Stimulated activated naive B cell treated with anti-CD40 and anti-IgM and Interleukin-4, amounts not matched to agents 10 μg/mL and 1 μg/mL and 100 μg/mL, for 72 hours (primary cell): Measurements from ENCODE around the gene CREBBP.

ENCODE experiments used
- ATAC-seq, 2 donors: fragments of 150-1000 bp; cut with Tn5 transposase; replicated peaks; 2 replicates each; pipeline ENCODE4 v1.10.0; 2021; ENCODE audit warnings: moderate library complexity in 1 of 2
- DNase-seq: peaks from one replicate; pipeline ENCODE4 v3.0.0; 2021
- H3K27ac Mint-ChIP-seq: one replicate; pipeline ENCODE4 v1.8.0; 2022; ENCODE audit warnings: mild to moderate bottlenecking, mixed read lengths
- H3K27me3 Mint-ChIP-seq, 2 donors: one replicate each; pipeline ENCODE4 v1.8.0; 2022; ENCODE audit warnings: mixed read lengths in 2 of 2
- H3K36me3 Mint-ChIP-seq, 2 donors: one replicate each; pipeline ENCODE4 v1.8.0; 2022; ENCODE audit warnings: mixed read lengths in 2 of 2, mild to moderate bottlenecking in 1 of 2
- H3K4me1 Mint-ChIP-seq, 2 donors: one replicate each; pipeline ENCODE4 v1.8.0; 2022; ENCODE audit warnings: mixed read lengths in 2 of 2, mild to moderate bottlenecking in 1 of 2
- H3K4me3 Mint-ChIP-seq, 2 donors: one replicate each; pipeline ENCODE4 v1.8.0; 2022; ENCODE audit warnings: mild to moderate bottlenecking in 2 of 2, mixed read lengths in 2 of 2, moderate library complexity in 1 of 2
- H3K9me3 Mint-ChIP-seq, 2 donors: one replicate each; pipeline ENCODE4 v1.8.0; 2022; ENCODE audit warnings: mixed read lengths in 2 of 2, mild to moderate bottlenecking in 1 of 2

The CREBBP gene

GRCh38 chr16:3735541-3735940 lies 145.0 kb downstream of the CREBBP start:
- DNase-seq = no peak
- no peaks in the 10 kb centered on the region for H3K27me3 Mint-ChIP-seq
- H3K4me3 Mint-ChIP-seq = no peak overlapping the region
- peaks cover 5 to 16% of the 10 kb centered on the region in 2 donors for H3K4me1 Mint-ChIP-seq
- H3K36me3 Mint-ChIP-seq = peaks cover 64 to 86% of the 10 kb centered on the region in 2 donors
- no peak for ATAC-seq
- H3K27ac Mint-ChIP-seq = peak overlapping the region; percentile 44
- no peaks in the 10 kb centered on the region for H3K9me3 Mint-ChIP-seq

GRCh38 chr16:3734758-3735221 lies 145.7 kb downstream of the CREBBP start:
- ATAC-seq (no peak), DNase-seq (no peak)
- H3K9me3 Mint-ChIP-seq = no peaks in the 10 kb centered on the region
- no peaks in the 10 kb centered on the region for H3K27me3 Mint-ChIP-seq
- H3K4me1 Mint-ChIP-seq = peaks cover 5 to 16% of the 10 kb centered on the region in 2 donors
- H3K4me3 Mint-ChIP-seq = peak overlapping the region in 1 of 2 donors; percentile 14
- H3K36me3 Mint-ChIP-seq = peaks cover 70 to 89% of the 10 kb centered on the region in 2 donors
- peak overlapping the region; percentile 44 for H3K27ac Mint-ChIP-seq

DNA sequence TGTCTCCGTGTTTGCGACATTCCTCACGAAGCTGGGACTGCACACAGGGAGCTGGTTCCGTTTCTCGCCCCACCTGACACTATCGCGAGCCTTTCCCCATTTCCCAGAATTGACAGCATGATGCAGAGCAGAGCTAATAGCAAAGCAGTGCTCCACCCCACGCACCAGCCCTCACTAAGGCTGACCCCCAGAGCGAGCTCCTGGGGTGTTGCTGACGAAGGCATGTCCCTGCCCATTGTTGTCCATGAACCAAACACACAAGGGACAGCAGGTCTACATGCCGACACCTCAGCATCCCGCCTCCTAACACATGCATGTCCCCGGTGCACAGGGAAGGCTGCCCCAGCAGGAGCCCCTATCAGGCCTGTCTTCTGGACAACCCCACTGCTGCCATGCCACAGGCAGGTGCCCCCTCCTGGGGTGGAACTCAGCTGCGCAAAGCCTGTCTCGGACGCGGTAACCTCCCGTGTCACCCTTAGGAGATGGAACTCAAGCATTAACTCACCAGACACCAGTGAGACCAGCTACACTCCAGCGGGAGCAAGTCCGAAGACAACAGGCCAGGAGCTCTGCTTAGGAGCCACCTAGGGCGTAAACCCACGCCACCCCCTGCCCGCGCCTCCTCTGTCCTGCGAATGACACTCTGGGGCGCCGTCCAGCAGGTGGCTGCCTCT lies 146.3 kb downstream of the CREBBP start:
- ATAC-seq (no peak), DNase-seq (no peak)
- H3K27ac Mint-ChIP-seq = no peak overlapping the region
- H3K4me3 Mint-ChIP-seq = no peak overlapping the region
- peaks cover 69 to 89% of the 10 kb centered on the region in 2 donors for H3K36me3 Mint-ChIP-seq
- peaks cover 5 to 16% of the 10 kb centered on the region in 2 donors for H3K4me1 Mint-ChIP-seq
- H3K9me3 Mint-ChIP-seq = no peaks in the 10 kb centered on the region
- no peaks in the 10 kb centered on the region for H3K27me3 Mint-ChIP-seq

DNA sequence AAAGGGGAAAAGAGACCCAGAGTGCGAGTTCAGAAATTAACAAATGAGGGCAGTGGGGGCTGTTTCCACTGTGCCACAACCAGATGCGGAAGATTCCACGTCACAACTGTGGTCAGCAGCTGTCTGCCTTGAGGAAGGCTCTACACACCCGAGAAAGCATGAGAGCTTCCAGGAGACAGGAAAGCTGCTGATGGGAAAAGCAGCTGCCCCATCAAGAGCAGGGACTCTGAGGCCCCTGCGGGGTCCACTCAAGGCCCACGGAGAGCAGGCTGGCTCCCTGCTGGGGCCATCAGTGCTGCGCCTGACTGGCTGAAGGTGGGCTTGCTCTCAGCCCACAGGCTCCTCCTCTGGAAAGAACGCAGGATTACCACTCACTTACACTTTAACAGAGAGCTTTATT lies 148.3 kb downstream of the CREBBP start:
- Mint-ChIP-seq H3K4me1 (peaks cover 7 to 16% of the 10 kb centered on the region in 2 donors), H3K36me3 (peaks cover 69 to 85% of the 10 kb centered on the region in 2 donors), H3K9me3 (no peaks in the 10 kb centered on the region), H3K4me3 (no peak overlapping the region), H3K27me3 (no peaks in the 10 kb centered on the region), H3K27ac (peak overlapping the region; percentile 47)
- DNase-seq (no peak), ATAC-seq (no peak)

GRCh38 chr16:3731126-3731935 lies 149.2 kb downstream of the CREBBP start:
- H3K36me3 Mint-ChIP-seq = peaks cover 61 to 77% of the 10 kb centered on the region in 2 donors
- DNase-seq (no peak), ATAC-seq (no peak)
- H3K9me3 Mint-ChIP-seq = no peaks in the 10 kb centered on the region
- peak overlapping the region; percentile 75 for H3K27ac Mint-ChIP-seq
- H3K4me3 Mint-ChIP-seq = no peak overlapping the region
- H3K27me3 Mint-ChIP-seq = no peaks in the 10 kb centered on the region
- peaks cover 7 to 16% of the 10 kb centered on the region in 2 donors for H3K4me1 Mint-ChIP-seq

GRCh38 chr16:3730161-3731125 lies 150.1 kb downstream of the CREBBP start:
- DNase-seq (no peak), ATAC-seq (no peak)
- Mint-ChIP-seq H3K27ac (peak overlapping the region; percentile 56), H3K9me3 (no peaks in the 10 kb centered on the region), H3K27me3 (no peaks in the 10 kb centered on the region), H3K4me3 (no peak overlapping the region), H3K36me3 (peaks cover 53 to 72% of the 10 kb centered on the region in 2 donors), H3K4me1 (peaks cover 2 to 10% of the 10 kb centered on the region in 2 donors)

- Mint-ChIP-seq H3K36me3 (peaks cover 49 to 70% of the 10 kb centered on the region in 2 donors), H3K27ac (no peak overlapping the region)
These were observed 151.1 kb downstream of the CREBBP start for GRCh38 chr16:3729161-3730112.

DNA sequence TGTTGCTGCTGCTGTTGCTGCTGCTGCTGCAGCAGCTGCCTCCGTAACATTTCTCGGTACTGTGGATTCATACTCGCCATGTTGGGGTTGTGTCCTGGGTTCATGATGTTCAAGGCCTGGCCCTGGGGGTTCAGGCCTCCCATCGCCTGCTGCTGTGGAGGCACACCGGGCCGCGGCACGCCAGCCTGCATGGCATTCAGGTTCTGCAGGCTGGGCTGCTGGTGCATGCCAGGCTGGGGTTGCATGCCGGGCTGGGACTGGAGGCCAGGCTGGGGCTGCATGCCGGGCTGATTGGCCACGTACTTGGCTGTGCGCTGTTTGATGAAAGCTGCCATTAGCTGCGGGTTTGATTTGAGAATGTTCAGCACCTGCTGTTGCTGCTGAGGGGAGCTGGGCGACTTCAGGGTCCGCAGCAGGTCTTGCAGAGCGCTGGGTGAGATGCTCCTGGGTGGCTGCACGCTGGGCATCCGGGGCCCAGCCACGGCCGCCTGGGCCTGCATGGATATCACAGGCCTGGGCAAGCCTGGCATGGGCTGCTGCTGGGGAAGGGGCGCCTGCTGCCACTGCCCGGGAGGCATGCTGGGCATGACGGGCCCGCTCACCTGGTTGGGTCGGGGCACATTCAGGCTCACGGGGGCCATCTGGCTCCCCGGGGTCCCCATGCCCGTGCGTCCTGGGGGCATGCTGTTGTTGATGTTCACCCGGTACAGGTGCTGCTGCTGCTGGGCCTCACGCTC lies 151.9 kb downstream of the CREBBP start:
- peaks cover 43 to 63% of the 10 kb centered on the region in 2 donors for H3K36me3 Mint-ChIP-seq
- DNase-seq (no peak), ATAC-seq (no peak)
- no peak overlapping the region for H3K4me3 Mint-ChIP-seq
- peaks cover 8 to 14% of the 10 kb centered on the region in 2 donors for H3K4me1 Mint-ChIP-seq
- peak overlapping the region; percentile 62 for H3K27ac Mint-ChIP-seq
- no peaks in the 10 kb centered on the region for H3K27me3 Mint-ChIP-seq
- peaks cover 0 to 2% of the 10 kb centered on the region in 2 donors for H3K9me3 Mint-ChIP-seq

More at GRCh38 chr16:3729161-3730112, 151.1 kb downstream of the CREBBP start:
- Mint-ChIP-seq H3K4me1 (peaks cover 6 to 14% of the 10 kb centered on the region in 2 donors), H3K9me3 (peaks cover 0 to 2% of the 10 kb centered on the region in 2 donors), H3K4me3 (no peak overlapping the region), H3K27me3 (no peaks in the 10 kb centered on the region)
- ATAC-seq = no peak
- no peak for DNase-seq

DNA sequence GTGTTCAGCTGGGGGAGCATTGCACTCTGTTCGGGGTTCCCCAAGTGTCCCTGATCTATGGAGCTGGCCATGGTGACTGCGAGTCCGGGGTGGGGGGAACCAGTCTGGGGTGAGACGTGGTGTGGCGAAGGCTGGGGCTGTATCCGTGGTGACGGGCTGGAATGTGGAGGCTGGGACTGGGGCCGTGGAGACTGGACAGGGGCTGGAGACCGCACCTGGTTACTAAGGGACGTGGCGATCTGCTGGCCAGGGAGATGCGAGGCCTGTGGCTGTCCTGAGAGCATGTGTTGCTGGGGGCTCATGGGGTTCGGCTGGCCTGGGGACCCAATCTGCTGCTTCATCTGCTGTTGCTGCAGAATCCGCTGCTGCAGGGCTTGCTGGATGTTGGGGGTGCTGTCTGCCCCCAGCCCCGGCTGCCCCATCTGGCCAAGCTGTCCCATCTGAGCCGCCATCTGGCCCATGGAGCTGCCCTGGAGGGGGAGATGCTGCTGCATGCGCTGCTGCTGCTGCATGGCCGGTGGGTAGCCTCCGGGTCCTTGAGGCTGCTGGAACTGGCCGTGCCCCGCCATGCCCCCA lies 152.6 kb downstream of the CREBBP start:
- H3K9me3 Mint-ChIP-seq = peaks cover 0 to 2% of the 10 kb centered on the region in 2 donors
- peaks cover 8 to 14% of the 10 kb centered on the region in 2 donors for H3K4me1 Mint-ChIP-seq
- H3K36me3 Mint-ChIP-seq = peaks cover 39 to 58% of the 10 kb centered on the region in 2 donors
- DNase-seq (no peak), ATAC-seq (no peak)
- no peaks in the 10 kb centered on the region for H3K27me3 Mint-ChIP-seq
- H3K4me3 Mint-ChIP-seq = no peak overlapping the region
- peak overlapping the region; percentile 90 for H3K27ac Mint-ChIP-seq

DNA sequence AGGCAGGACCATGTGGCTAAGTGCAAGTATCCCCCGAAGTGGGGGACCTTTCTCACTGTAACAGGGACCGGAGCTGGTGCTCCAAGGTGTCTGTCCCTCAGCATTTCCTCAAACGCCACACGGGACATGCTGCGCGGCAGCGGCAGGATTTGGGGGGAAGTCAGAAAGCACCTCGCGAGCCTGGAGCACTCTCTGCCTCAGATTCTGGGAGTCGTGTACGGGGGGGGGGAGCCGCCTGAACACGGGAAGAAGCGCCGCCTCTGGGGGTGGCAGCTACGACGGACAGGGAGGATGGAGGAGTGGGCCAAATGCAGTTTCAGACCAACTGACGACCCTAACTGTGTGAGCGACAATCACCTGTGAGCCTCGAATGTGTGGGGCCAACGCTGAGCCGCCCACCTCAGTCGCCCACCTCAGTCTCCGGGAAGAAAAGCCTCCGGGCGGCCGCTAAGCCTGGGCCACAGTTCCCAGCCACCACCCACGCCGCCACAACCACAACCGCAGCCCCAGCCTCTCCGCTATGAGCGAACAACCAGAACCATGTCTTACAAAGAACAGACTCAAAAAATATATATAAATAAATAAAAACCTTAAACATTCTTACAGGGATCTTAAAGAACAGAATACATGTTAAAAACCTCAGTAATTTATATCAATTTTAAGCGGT lies 154.4 kb downstream of the CREBBP start:
- ATAC-seq (no peak), DNase-seq (no peak)
- Mint-ChIP-seq H3K4me1 (peaks cover 8 to 9% of the 10 kb centered on the region in 2 donors), H3K4me3 (no peak overlapping the region), H3K27ac (no peak overlapping the region), H3K9me3 (peaks cover 0 to 2% of the 10 kb centered on the region in 2 donors), H3K27me3 (no peaks in the 10 kb centered on the region), H3K36me3 (peaks cover 30 to 41% of the 10 kb centered on the region in 2 donors)

DNA sequence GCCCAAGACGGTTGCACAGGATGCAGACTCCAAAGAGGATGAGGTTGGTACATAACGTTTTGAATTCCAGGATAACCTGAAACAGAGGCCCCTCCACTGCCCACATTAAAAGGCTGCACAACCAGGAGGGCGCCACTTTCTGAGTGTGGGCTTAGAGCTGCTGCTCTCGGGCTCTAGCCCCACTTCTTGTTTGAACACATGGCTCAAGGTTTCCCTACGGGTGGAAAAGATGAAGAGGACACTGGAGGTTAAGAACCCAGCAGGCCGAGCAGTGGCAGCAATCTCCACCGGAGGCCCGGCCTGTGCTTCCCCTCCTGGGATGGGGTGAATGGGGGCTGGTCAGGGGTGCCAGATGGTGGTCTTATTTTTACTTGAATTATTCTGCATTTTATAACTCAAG lies 155.2 kb downstream of the CREBBP start:
- H3K27me3 Mint-ChIP-seq = no peaks in the 10 kb centered on the region
- H3K4me1 Mint-ChIP-seq = peaks cover 8 to 9% of the 10 kb centered on the region in 2 donors
- H3K27ac Mint-ChIP-seq = peak overlapping the region; percentile 87
- no peak for DNase-seq
- ATAC-seq = no peak
- H3K36me3 Mint-ChIP-seq = peaks cover 22 to 32% of the 10 kb centered on the region in 2 donors
- peaks cover 0 to 2% of the 10 kb centered on the region in 2 donors for H3K9me3 Mint-ChIP-seq
- H3K4me3 Mint-ChIP-seq = no peak overlapping the region

- ATAC-seq (no peak), DNase-seq (no peak)
- peaks cover 4 to 10% of the 10 kb centered on the region in 2 donors for H3K36me3 Mint-ChIP-seq
- H3K9me3 Mint-ChIP-seq = peaks cover 0 to 2% of the 10 kb centered on the region in 2 donors
- H3K4me1 Mint-ChIP-seq = peaks cover 11 to 16% of the 10 kb centered on the region in 2 donors
- H3K27ac Mint-ChIP-seq = no peak overlapping the region
- no peaks in the 10 kb centered on the region for H3K27me3 Mint-ChIP-seq
- no peak overlapping the region for H3K4me3 Mint-ChIP-seq
These were observed 158.0 kb downstream of the CREBBP start for GRCh38 chr16:3722508-3722907.
